ENCODE measurements around the gene ERG.

The ERG gene

GRCh38 chr21:38489271-38489652, 9.0 kb downstream of the ERG start:
- peaks cover 46% of the 10 kb centered on the region for H3K4me1 ChIP-seq (ENCODE audit: insufficient read depth, low read length)
- no peaks in the 10 kb centered on the region for H3K36me3 ChIP-seq (ENCODE audit: insufficient read depth, low read length)
- H3K27ac ChIP-seq (ENCODE audit: low read depth, low read length) = peak overlapping the region; percentile 76
- WGBS = 88% methylated on average over 3 of the region's 3 CpGs
- no peaks in the 10 kb centered on the region for H3K9me3 ChIP-seq (ENCODE audit: insufficient read depth, low read depth, low read length)
- H3K9ac ChIP-seq (ENCODE audit: low read depth, low read length) = peak overlapping the region; percentile 54; the same call in 1 of the 2 replicates
- H3K4me3 ChIP-seq (ENCODE audit: low read length) = no peak overlapping the region
- H3K27me3 ChIP-seq (ENCODE audit: insufficient read depth, low read length) = no peaks in the 10 kb centered on the region

- no peaks in the 10 kb centered on the region for H3K36me3 ChIP-seq (ENCODE audit: insufficient read depth, low read length)
- peak overlapping the region; percentile 76 for H3K27ac ChIP-seq (ENCODE audit: low read depth, low read length)
- no peaks in the 10 kb centered on the region for H3K9me3 ChIP-seq (ENCODE audit: insufficient read depth, low read depth, low read length)
- H3K27me3 ChIP-seq (ENCODE audit: insufficient read depth, low read length) = no peaks in the 10 kb centered on the region
- 90% methylated on average over 10 of the region's 11 CpGs for WGBS
- H3K4me1 ChIP-seq (ENCODE audit: insufficient read depth, low read length) = peaks cover 44% of the 10 kb centered on the region
- no peak overlapping the region for H3K4me3 ChIP-seq (ENCODE audit: low read length)
- peak overlapping the region; percentile 54; the same call in 1 of the 2 replicates for H3K9ac ChIP-seq (ENCODE audit: low read depth, low read length)
Measured at GRCh38 chr21:38488640-38489270, 9.5 kb downstream of the ERG start.

- no peak overlapping the region for H3K4me3 ChIP-seq (ENCODE audit: low read length)
- H3K36me3 ChIP-seq (ENCODE audit: insufficient read depth, low read length) = no peaks in the 10 kb centered on the region
- H3K27ac ChIP-seq (ENCODE audit: low read depth, low read length) = no peak overlapping the region; the same call in 1 of the 2 replicates
- no peaks in the 10 kb centered on the region for H3K9me3 ChIP-seq (ENCODE audit: insufficient read depth, low read depth, low read length)
- WGBS = 90% methylated on average over 10 of the region's 10 CpGs
- no peaks in the 10 kb centered on the region for H3K27me3 ChIP-seq (ENCODE audit: insufficient read depth, low read length)
- H3K4me1 ChIP-seq (ENCODE audit: insufficient read depth, low read length) = peaks cover 44% of the 10 kb centered on the region
- H3K9ac ChIP-seq (ENCODE audit: low read depth, low read length) = no peak overlapping the region
Measured at GRCh38 chr21:38487901-38488639, 10.2 kb downstream of the ERG start.

- Histone ChIP-seq H3K36me3 (ENCODE audit: insufficient read depth, low read length) (no peaks in the 10 kb centered on the region), H3K4me1 (ENCODE audit: insufficient read depth, low read length) (peaks cover 44% of the 10 kb centered on the region), H3K9me3 (ENCODE audit: insufficient read depth, low read depth, low read length) (no peaks in the 10 kb centered on the region), H3K4me3 (ENCODE audit: low read length) (no peak overlapping the region), H3K9ac (ENCODE audit: low read depth, low read length) (no peak overlapping the region), H3K27ac (ENCODE audit: low read depth, low read length) (no peak overlapping the region), H3K27me3 (ENCODE audit: insufficient read depth, low read length) (no peaks in the 10 kb centered on the region)
- 93% methylated on average over 5 of the region's 6 CpGs for WGBS
Measured at GRCh38 chr21:38486706-38487105, 11.6 kb downstream of the ERG start.

GRCh38 chr21:38486221-38486620, 12.1 kb downstream of the ERG start:
- no peak overlapping the region for H3K4me3 ChIP-seq (ENCODE audit: low read length)
- H3K27ac ChIP-seq (ENCODE audit: low read depth, low read length) = no peak overlapping the region

GRCh38 chr21:38479641-38480525, 18.4 kb downstream of the ERG start:
- Histone ChIP-seq H3K36me3 (ENCODE audit: insufficient read depth, low read length) (no peaks in the 10 kb centered on the region), H3K9ac (ENCODE audit: low read depth, low read length) (no peak overlapping the region), H3K27ac (ENCODE audit: low read depth, low read length) (no peak overlapping the region), H3K4me3 (ENCODE audit: low read length) (no peak overlapping the region), H3K27me3 (ENCODE audit: insufficient read depth, low read length) (no peaks in the 10 kb centered on the region), H3K9me3 (ENCODE audit: insufficient read depth, low read depth, low read length) (no peaks in the 10 kb centered on the region), H3K4me1 (ENCODE audit: insufficient read depth, low read length) (no peaks in the 10 kb centered on the region)
- WGBS = 91% methylated on average over 12 of the region's 12 CpGs

More at GRCh38 chr21:38486221-38486620, 12.1 kb downstream of the ERG start:
- Histone ChIP-seq H3K36me3 (ENCODE audit: insufficient read depth, low read length) (no peaks in the 10 kb centered on the region), H3K9me3 (ENCODE audit: insufficient read depth, low read depth, low read length) (no peaks in the 10 kb centered on the region), H3K9ac (ENCODE audit: low read depth, low read length) (no peak overlapping the region), H3K4me1 (ENCODE audit: insufficient read depth, low read length) (peaks cover 39% of the 10 kb centered on the region), H3K27me3 (ENCODE audit: insufficient read depth, low read length) (no peaks in the 10 kb centered on the region)
- WGBS = 92% methylated on average over 4 of the region's 5 CpGs

GRCh38 chr21:38478782-38479181, 19.5 kb downstream of the ERG start:
- Histone ChIP-seq H3K4me3 (ENCODE audit: low read length) (no peak overlapping the region), H3K27me3 (ENCODE audit: insufficient read depth, low read length) (no peaks in the 10 kb centered on the region), H3K4me1 (ENCODE audit: insufficient read depth, low read length) (peaks cover 4% of the 10 kb centered on the region), H3K9me3 (ENCODE audit: insufficient read depth, low read depth, low read length) (no peaks in the 10 kb centered on the region), H3K9ac (ENCODE audit: low read depth, low read length) (no peak overlapping the region), H3K27ac (ENCODE audit: low read depth, low read length) (no peak overlapping the region), H3K36me3 (ENCODE audit: insufficient read depth, low read length) (no peaks in the 10 kb centered on the region)
- WGBS = 92% methylated on average over 3 of the region's 4 CpGs

- H3K27me3 ChIP-seq (ENCODE audit: insufficient read depth, low read length) = peaks cover 8% of the 10 kb centered on the region; the same call in 1 of the 2 replicates
- peaks cover 13% of the 10 kb centered on the region for H3K4me1 ChIP-seq (ENCODE audit: insufficient read depth, low read length)
- no peak overlapping the region for H3K9ac ChIP-seq (ENCODE audit: low read depth, low read length)
- no peaks in the 10 kb centered on the region for H3K36me3 ChIP-seq (ENCODE audit: insufficient read depth, low read length)
- H3K9me3 ChIP-seq (ENCODE audit: insufficient read depth, low read depth, low read length) = no peaks in the 10 kb centered on the region
- no peak overlapping the region for H3K27ac ChIP-seq (ENCODE audit: low read depth, low read length)
- no peak overlapping the region for H3K4me3 ChIP-seq (ENCODE audit: low read length)
- 95% methylated on average over 9 of the region's 9 CpGs for WGBS
Measured at GRCh38 chr21:38477226-38477625, 21.1 kb downstream of the ERG start.

- 94% methylated on average over 12 of the region's 12 CpGs for WGBS
- H3K4me1 ChIP-seq (ENCODE audit: insufficient read depth, low read length) = peaks cover 16% of the 10 kb centered on the region
Measured at GRCh38 chr21:38476385-38476784, 21.9 kb downstream of the ERG start.

GRCh38 chr21:38475519-38475918, 22.8 kb downstream of the ERG start:
- Histone ChIP-seq H3K4me3 (ENCODE audit: low read length) (no peak overlapping the region), H3K4me1 (ENCODE audit: insufficient read depth, low read length) (peaks cover 16% of the 10 kb centered on the region), H3K9ac (ENCODE audit: low read depth, low read length) (no peak overlapping the region), H3K27me3 (ENCODE audit: insufficient read depth, low read length) (peaks cover 19% of the 10 kb centered on the region; the same call in 1 of the 2 replicates), H3K27ac (ENCODE audit: low read depth, low read length) (no peak overlapping the region), H3K9me3 (ENCODE audit: insufficient read depth, low read depth, low read length) (no peaks in the 10 kb centered on the region), H3K36me3 (ENCODE audit: insufficient read depth, low read length) (no peaks in the 10 kb centered on the region)
- WGBS = 75% methylated on average over 6 of the region's 6 CpGs

More at GRCh38 chr21:38476385-38476784, 21.9 kb downstream of the ERG start:
- no peak overlapping the region for H3K9ac ChIP-seq (ENCODE audit: low read depth, low read length)
- H3K36me3 ChIP-seq (ENCODE audit: insufficient read depth, low read length) = no peaks in the 10 kb centered on the region
- no peak overlapping the region for H3K27ac ChIP-seq (ENCODE audit: low read depth, low read length)
- no peaks in the 10 kb centered on the region for H3K9me3 ChIP-seq (ENCODE audit: insufficient read depth, low read depth, low read length)
- no peak overlapping the region for H3K4me3 ChIP-seq (ENCODE audit: low read length)
- H3K27me3 ChIP-seq (ENCODE audit: insufficient read depth, low read length) = peaks cover 17% of the 10 kb centered on the region; the same call in 1 of the 2 replicates

- Histone ChIP-seq H3K27me3 (ENCODE audit: insufficient read depth, low read length) (peaks cover 19% of the 10 kb centered on the region; the same call in 1 of the 2 replicates), H3K4me1 (ENCODE audit: insufficient read depth, low read length) (peaks cover 16% of the 10 kb centered on the region), H3K4me3 (ENCODE audit: low read length) (no peak overlapping the region), H3K9me3 (ENCODE audit: insufficient read depth, low read depth, low read length) (no peaks in the 10 kb centered on the region), H3K36me3 (ENCODE audit: insufficient read depth, low read length) (no peaks in the 10 kb centered on the region), H3K9ac (ENCODE audit: low read depth, low read length) (no peak overlapping the region), H3K27ac (ENCODE audit: low read depth, low read length) (no peak overlapping the region)
- WGBS = 97% methylated on average over 7 of the region's 8 CpGs
Measured at GRCh38 chr21:38474796-38475195, 23.5 kb downstream of the ERG start.

Measured in HUES64 (cell line).